Transverse colon (tissue), 4 donors: Measurements from ENCODE around the gene PLEKHA7. TPM values are rescaled to one million over a fixed set of nuclear protein-coding genes. Genes with fewer than 3 reads are reported as not detected.

Source experiments
- DNase-seq: peaks from one replicate; pipeline ENCODE4 v3.0.0-alpha.2; 2019
- H3K27ac ChIP-seq, 4 donors: fragments of 200-600 bp; sonication (generic); 2 replicates each; pipeline ENCODE4 v1.5.1; 2016 to 2018; ENCODE audit warnings: inconsistent platforms in 4 of 4
- H3K27me3 ChIP-seq: fragments of 200-600 bp; sonication (generic); 2 replicates; pipeline ENCODE4 v1.5.1; 2017; ENCODE audit warnings: inconsistent platforms
- H3K36me3 ChIP-seq, 4 donors: fragments of 200-600 bp; sonication (generic); 2 replicates each; pipeline ENCODE4 v1.5.1; 2017 to 2019; ENCODE audit warnings: inconsistent platforms in 4 of 4
- H3K4me1 ChIP-seq, 4 donors: fragments of 200-600 bp; sonication (generic); 2 replicates each; pipeline ENCODE4 v1.5.1; 2017 to 2020; ENCODE audit warnings: inconsistent platforms in 4 of 4
- H3K4me3 ChIP-seq, 4 donors: fragments of 200-600 bp; sonication (generic); 1 replicate in 1 of 4; 2 replicates in 3 of 4; pipeline versions ENCODE4 v1.5.1 to v1.6.1; 2017 to 2019; ENCODE audit warnings: inconsistent platforms in 4 of 4
- H3K9me3 ChIP-seq, 2 donors: fragments of 200-600 bp; sonication (generic); 2 replicates each; pipeline ENCODE4 v1.5.1; 2017 to 2019; ENCODE audit warnings: inconsistent platforms in 2 of 2
- EP300 ChIP-seq: sonication (generic); formaldehyde crosslinking; IDR thresholded peaks from one replicate; pipeline ENCODE4 v1.6.1; 2017; ENCODE audit warnings: antibody characterized with exemption, low read depth
- POLR2A ChIP-seq: fragments of 450-650 bp; IDR thresholded peaks from one replicate; pipeline ENCODE4 v1.6.1; 2016; ENCODE audit warnings: antibody characterized with exemption, mild to moderate bottlenecking, moderate library complexity
- POLR2AphosphoS5 ChIP-seq, 3 donors: sonication (generic); formaldehyde crosslinking; IDR thresholded peaks; one replicate each; pipeline ENCODE4 v1.6.1; 2016; ENCODE audit warnings: antibody characterized with exemption in 3 of 3
- WGBS, 2 donors: methylation state at CpG; one replicate each; pipeline ENCODE4 v1.1.5; 2018; ENCODE audit warnings: low coverage in 1 of 2; 5-methylcytosine and 5-hydroxymethylcytosine counted together
- in situ Hi-C, 4 donors: fragments of 200-750 bp; cut with MboI; loops; one replicate each; pipeline versions ENCODE4 v1.15.0 to v1.15.1; 2017; ENCODE audit warnings: low sequenced_read_pairs in 3 of 4, low pct_ligation_motif_present in 1 of 4, low pct_unique_long_range_greater_than_20kb in 1 of 4
- intact Hi-C: fragments of 100-400 bp; cut with DNase I; formaldehyde crosslinking; loops from one replicate; pipeline ENCODE4 v1.15.1; 2023; ENCODE audit warnings: low total_unique reads
- total RNA-seq, 4 donors: library from RNA; depleted of rRNA; stranded (reverse); fragments of >200 nt; gene quantifications; one replicate each; pipeline ENCODE4 v1.1.0, GENCODE V29; 2016
- TF ChIP-seq, protein P1 (sequence below), 5 experiments: fragments of 200-600 bp in 3 of 5; fragments of 450-650 bp in 2 of 5; sonication (generic) in 3 of 5; IDR thresholded peaks; 1 replicate in 2 of 5; 2 replicates in 3 of 5; pipeline ENCODE4 v1.5.1; 2016 to 2017; ENCODE audit warnings: antibody characterized with exemption in 5 of 5, inconsistent platforms in 3 of 5, mild to moderate bottlenecking in 2 of 5, moderate library complexity in 1 of 5

PLEKHA7 gene
- total RNA-seq, 4 donors from 2014 or later, result 109 to 243 (median 114) TPM

DNA sequence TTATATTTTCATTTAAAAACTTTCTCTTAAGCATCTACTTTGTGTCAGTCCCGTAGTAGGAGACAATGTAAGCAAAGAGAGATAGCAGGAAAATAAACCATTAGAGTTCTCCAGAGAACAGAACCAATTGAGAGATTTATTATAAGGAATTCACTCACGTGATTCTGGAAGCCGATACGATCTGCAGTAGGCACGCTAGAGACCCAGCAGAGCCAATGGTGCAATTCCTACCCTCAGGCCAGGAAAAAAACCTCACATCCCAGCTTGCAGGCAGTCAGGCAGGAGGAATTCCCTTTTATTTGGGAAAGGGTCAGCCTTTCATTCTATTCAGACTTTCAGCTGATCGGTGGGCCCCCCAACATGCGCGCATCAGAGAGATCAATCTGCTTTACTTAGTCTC is 7.3 kb upstream of the PLEKHA7 start:
- intact Hi-C loops, result no loop called here
- WGBS, 2 donors, result 76 to 87% methylated on average over 5 to 8 of the region's 8 CpGs
- no peak overlapping the region for H3K4me3 ChIP-seq

DNA sequence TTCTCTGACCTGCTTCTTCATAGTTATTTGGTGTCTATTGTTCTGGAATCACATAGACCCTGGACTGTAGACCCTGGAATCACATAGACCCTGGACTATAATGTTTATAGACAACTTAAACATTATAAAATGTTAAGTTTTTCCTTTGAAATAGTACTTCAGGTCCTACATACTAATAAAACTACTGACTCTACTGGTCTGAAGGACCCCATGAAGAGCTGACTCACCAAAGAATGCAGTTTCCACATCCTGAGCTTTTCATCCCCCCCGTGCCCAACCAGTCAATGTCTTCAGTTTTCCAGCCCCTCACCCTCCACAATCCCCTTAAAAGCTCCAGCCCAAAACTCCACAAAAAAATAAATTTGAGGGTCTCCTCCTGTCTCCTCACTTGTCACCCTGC is 6.6 kb upstream of the PLEKHA7 start:
- in situ Hi-C loops (no loop called here), intact Hi-C loops (no loop called here)
- no peak for DNase-seq
- H3K36me3 ChIP-seq, result no peaks in the 10 kb centered on the region
- no peaks in the 10 kb centered on the region for H3K9me3 ChIP-seq
- H3K4me1 ChIP-seq, result peaks cover 0 to 2% (median 0%) of the 10 kb centered on the region in 4 donors
- H3K27me3 ChIP-seq, result no peaks in the 10 kb centered on the region
- 85 to 89% methylated on average over 1 of the region's 1 CpG for WGBS, 2 donors
- H3K4me3 ChIP-seq, result no peak overlapping the region
- no peak overlapping the region for H3K27ac ChIP-seq
- TF ChIP-seq POLR2A (no peak), EP300 (no peak), POLR2AphosphoS5 (IDR thresholded peaks at IDR 0.05) (no peak)
- TF ChIP-seq, protein P1, sequence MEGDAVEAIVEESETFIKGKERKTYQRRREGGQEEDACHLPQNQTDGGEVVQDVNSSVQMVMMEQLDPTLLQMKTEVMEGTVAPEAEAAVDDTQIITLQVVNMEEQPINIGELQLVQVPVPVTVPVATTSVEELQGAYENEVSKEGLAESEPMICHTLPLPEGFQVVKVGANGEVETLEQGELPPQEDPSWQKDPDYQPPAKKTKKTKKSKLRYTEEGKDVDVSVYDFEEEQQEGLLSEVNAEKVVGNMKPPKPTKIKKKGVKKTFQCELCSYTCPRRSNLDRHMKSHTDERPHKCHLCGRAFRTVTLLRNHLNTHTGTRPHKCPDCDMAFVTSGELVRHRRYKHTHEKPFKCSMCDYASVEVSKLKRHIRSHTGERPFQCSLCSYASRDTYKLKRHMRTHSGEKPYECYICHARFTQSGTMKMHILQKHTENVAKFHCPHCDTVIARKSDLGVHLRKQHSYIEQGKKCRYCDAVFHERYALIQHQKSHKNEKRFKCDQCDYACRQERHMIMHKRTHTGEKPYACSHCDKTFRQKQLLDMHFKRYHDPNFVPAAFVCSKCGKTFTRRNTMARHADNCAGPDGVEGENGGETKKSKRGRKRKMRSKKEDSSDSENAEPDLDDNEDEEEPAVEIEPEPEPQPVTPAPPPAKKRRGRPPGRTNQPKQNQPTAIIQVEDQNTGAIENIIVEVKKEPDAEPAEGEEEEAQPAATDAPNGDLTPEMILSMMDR (IDR thresholded peaks at IDR 0.05), result no peak

More for the DNA sequence above, 7.3 kb upstream of the PLEKHA7 start:
- Histone ChIP-seq H3K4me1 (no peaks in the 10 kb centered on the region), H3K27ac (no peak overlapping the region), H3K36me3 (no peaks in the 10 kb centered on the region), H3K9me3 (no peaks in the 10 kb centered on the region), H3K27me3 (no peaks in the 10 kb centered on the region)
- TF ChIP-seq POLR2AphosphoS5 (IDR thresholded peaks at IDR 0.05) (no peak), POLR2A (no peak), EP300 (no peak)
- TF ChIP-seq, protein P1 (IDR thresholded peaks at IDR 0.05), result no peak
- in situ Hi-C loops, result no loop called here
- no peak for DNase-seq

DNA sequence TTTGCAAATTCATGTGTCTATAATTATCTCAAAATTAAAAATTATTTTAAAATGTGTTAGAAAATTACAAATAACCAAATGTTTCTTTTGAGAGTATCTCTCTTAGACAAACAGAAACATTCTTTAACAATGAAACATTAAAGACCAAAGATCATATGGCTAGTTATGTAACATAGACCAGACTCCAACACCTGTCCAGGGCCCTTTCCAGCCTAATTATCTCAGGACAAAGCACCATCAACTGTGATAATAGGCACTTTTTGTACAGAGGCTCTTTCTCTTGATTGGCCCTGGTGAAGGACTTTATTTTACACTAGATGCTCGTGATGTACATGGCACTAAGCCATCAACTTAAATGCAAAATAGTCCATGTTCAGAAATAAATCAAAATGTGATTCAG is 5.0 kb upstream of the PLEKHA7 start:
- Histone ChIP-seq H3K9me3 (no peaks in the 10 kb centered on the region), H3K27ac (no peak overlapping the region)
- no peak for TF ChIP-seq POLR2AphosphoS5 (IDR thresholded peaks at IDR 0.05)
- no peak for TF ChIP-seq POLR2A
- no peak for TF ChIP-seq EP300
- TF ChIP-seq, protein P1 (IDR thresholded peaks at IDR 0.05), result no peak

DNA sequence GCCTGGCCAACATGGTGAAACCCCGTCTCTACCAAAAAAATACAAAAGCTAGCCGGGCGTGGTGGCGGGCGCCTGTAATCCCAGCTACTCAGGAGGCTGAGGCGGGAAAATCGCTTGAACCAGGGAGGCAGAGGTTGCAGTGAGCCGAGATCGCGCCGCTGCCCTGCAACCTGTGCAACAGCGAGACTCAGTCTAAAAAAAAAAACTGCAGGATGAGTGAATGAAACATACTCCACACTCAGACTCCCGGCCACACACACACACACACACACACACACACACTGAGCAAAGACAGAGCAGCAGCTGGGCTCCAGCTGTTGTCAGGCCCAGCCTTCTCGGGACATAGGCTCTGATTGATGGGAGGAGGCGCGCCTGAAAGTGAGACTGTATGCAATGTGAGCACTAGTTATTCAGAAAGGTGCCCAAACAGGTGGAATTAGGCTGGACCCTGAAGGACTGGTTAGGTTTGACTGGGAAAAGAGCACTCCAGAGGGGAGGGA is 1.5 kb upstream of the PLEKHA7 start:
- intact Hi-C loops (no loop called here), in situ Hi-C loops (loop anchor here in 1 of 4 donors (5.0 kb wide), 1 partner anchor 68 kb away; no protein-coding TSS in a partner anchor)
- no peak for TF ChIP-seq EP300
- TF ChIP-seq, protein P1 (IDR thresholded peaks at IDR 0.05), result no peak
- H3K27me3 ChIP-seq, result peaks cover 13% of the 10 kb centered on the region
- no peaks in the 10 kb centered on the region for H3K9me3 ChIP-seq
- no peaks in the 10 kb centered on the region for H3K36me3 ChIP-seq
- H3K27ac ChIP-seq, result peak overlapping the region in 3 of 4 donors; percentile 87 to 90 (median 88)
- peak; percentile 33 for DNase-seq
- H3K4me1 ChIP-seq, result peaks cover 0 to 23% (median 10%) of the 10 kb centered on the region in 4 donors
- 74% methylated on average over 16 of the region's 16 CpGs; no CpG with 5 or more reads in 1 of the 2 donors for WGBS, 2 donors
- H3K4me3 ChIP-seq, result peak overlapping the region in 1 of 4 donors; percentile 66

More for the DNA sequence above, 5.0 kb upstream of the PLEKHA7 start:
- Histone ChIP-seq H3K27me3 (peaks cover 5% of the 10 kb centered on the region), H3K4me1 (peaks cover 0 to 12% (median 0%) of the 10 kb centered on the region in 4 donors), H3K4me3 (no peak overlapping the region), H3K36me3 (no peaks in the 10 kb centered on the region)
- in situ Hi-C loops (loop anchor here in 1 of 4 donors (5.0 kb wide), 1 partner anchor 72 kb away; no protein-coding TSS in a partner anchor), intact Hi-C loops (no loop called here)
- no peak for DNase-seq
- WGBS, 2 donors, result 54% methylated on average over 1 of the region's 1 CpG; no CpG with 5 or more reads in 1 of the 2 donors
